Measurements from ENCODE around the gene FGF14. TPM values are rescaled to one million over a fixed set of nuclear protein-coding genes. Genes with fewer than 3 reads are reported as not detected.

FGF14 gene
- total RNA-seq, 2 donors from 2014 or later, result under 0.01 to 0.28 TPM

DNA sequence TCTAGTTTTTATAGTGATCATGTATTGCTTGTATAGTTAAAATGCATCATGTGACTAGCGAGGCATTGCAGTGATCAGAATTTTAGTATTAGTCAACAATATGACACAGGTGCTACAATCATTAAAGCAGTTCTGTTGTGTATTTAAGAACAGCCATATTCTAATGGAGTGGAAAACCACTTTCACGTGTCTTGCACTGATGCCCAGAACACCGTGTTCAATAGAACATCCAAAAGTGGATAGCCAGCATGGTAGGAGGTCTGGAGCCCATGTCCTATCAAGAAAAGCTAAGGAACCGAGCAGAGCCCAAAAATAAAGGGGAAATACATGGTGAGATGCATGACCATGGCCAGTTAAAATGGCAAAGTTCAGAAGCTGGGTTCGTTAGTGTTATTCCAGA lies 55.1 kb downstream of the FGF14 start:
- H3K27ac ChIP-seq, result no peak overlapping the region
- H3K4me3 ChIP-seq, result no peak overlapping the region
- no peak for TF ChIP-seq POLR2AphosphoS5 (IDR thresholded peaks at IDR 0.05)
- no peak for TF ChIP-seq CTCF (IDR thresholded peaks at IDR 0.05)
- no peak for TF ChIP-seq POLR2A (IDR thresholded peaks at IDR 0.05)
- no peaks in the 10 kb centered on the region for H3K9me3 ChIP-seq
- no peaks in the 10 kb centered on the region for H3K36me3 ChIP-seq
- intact Hi-C loops (cut with DNase I), result no loop called here
- no peak for DNase-seq (ENCODE audit: low spot score)
- no peaks in the 10 kb centered on the region for H3K27me3 ChIP-seq (replicated peaks; ENCODE audit: insufficient read depth)
- no peaks in the 10 kb centered on the region for H3K4me1 ChIP-seq (replicated peaks)
- 87% methylated on average over 5 of the region's 5 CpGs for WGBS

DNA sequence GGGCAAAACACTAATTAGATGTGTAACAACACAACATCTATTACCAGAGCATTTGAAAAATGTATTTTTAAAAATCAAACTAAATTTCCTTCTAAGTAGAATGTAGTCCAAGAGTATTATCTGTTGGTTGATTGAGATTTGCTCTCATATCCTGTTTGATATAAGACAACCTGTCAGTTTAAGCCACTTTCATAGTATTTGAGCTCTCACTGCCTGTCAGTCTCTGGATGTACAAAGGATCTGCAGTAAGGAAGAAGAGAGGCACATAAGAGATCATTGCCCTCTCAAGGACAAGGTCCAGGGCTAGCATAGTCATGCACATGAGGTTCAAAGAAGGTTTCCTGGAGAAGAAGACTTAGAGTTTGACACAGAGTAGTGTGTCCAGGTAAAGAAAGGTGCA lies 57.4 kb downstream of the FGF14 start:
- intact Hi-C loops (cut with DNase I), result no loop called here
- Histone ChIP-seq H3K36me3 (no peaks in the 10 kb centered on the region), H3K27me3 (replicated peaks; ENCODE audit: insufficient read depth) (no peaks in the 10 kb centered on the region), H3K27ac (no peak overlapping the region), H3K4me1 (replicated peaks) (no peaks in the 10 kb centered on the region), H3K4me3 (no peak overlapping the region), H3K9me3 (no peaks in the 10 kb centered on the region)
- TF ChIP-seq CTCF (IDR thresholded peaks at IDR 0.05), result no peak
- no peak for TF ChIP-seq POLR2AphosphoS5 (IDR thresholded peaks at IDR 0.05)
- no peak for TF ChIP-seq POLR2A (IDR thresholded peaks at IDR 0.05)
- DNase-seq (ENCODE audit: low spot score), result no peak

DNA sequence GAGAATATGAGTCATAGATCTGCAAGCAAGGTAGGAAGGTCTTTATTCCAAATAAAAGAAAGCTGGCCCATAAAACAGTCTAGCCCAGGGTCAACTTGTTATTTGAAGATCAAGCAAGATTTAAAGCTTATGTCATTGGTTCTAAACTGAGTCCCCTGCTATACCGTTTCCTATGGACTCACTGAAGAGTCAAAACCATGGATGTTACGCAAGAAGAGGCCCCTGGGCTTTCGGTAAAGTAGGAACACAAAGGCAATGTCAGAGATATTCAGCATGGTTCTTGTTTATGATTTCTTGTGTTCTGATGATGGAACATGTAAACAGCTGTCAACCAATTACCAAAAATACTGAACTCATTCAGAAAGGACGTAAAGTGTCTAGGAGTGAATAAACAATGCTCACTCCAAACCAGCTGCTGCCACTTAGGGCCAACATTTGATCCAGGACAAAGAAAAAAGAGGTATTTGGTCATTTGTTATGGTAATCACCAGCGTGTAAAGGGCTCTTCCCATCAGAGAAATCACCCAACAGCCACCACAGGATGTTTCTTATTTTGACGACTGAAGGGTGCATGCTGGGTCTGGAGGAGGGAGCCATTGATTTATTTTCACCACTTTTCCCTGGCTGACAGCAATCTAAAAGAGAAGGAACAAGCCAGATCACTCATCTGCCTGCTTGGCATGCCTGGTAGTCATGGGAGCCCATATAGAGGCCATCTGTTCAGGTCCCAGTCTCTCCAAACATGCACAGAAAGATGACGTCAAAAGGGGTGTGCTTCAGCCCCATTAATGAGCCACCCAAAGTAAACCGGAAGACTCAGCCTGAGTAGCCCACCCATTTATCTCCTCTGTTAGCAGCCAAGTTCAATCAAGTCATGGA lies 68.3 kb downstream of the FGF14 start:
- TF ChIP-seq POLR2A (IDR thresholded peaks at IDR 0.05) (no peak), POLR2AphosphoS5 (IDR thresholded peaks at IDR 0.05) (no peak), CTCF (IDR thresholded peaks at IDR 0.05) (no peak)
- Histone ChIP-seq H3K4me3 (no peak overlapping the region), H3K36me3 (no peaks in the 10 kb centered on the region), H3K27me3 (replicated peaks; ENCODE audit: insufficient read depth) (no peaks in the 10 kb centered on the region), H3K27ac (no peak overlapping the region), H3K4me1 (replicated peaks) (no peaks in the 10 kb centered on the region), H3K9me3 (no peaks in the 10 kb centered on the region)
- no peak for DNase-seq (ENCODE audit: low spot score)
- 51% methylated on average over 8 of the region's 8 CpGs for WGBS
- intact Hi-C loops (cut with DNase I), result no loop called here

DNA sequence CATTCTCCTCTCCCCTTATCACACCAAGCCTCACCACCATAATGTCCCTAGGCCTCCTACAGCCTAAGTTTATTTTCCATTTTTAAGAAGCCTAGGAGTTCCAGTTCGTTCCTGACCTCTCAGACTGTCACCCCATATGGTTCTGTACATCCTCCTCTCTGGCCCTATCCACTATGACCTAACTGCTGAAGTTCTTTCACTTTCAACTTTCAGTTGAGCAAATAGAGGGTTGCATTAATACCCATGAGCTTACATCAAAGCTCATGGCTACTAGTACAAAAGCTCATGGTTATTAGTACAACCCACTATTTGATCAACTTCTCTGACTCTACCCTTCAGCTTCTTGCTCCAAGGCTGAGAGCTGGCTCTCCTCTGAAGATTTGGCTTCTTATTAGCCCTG lies 72.9 kb downstream of the FGF14 start:
- Histone ChIP-seq H3K36me3 (no peaks in the 10 kb centered on the region), H3K4me3 (no peak overlapping the region), H3K27ac (no peak overlapping the region), H3K4me1 (replicated peaks) (no peaks in the 10 kb centered on the region), H3K27me3 (replicated peaks; ENCODE audit: insufficient read depth) (no peaks in the 10 kb centered on the region), H3K9me3 (no peaks in the 10 kb centered on the region)
- intact Hi-C loops (cut with DNase I), result no loop called here
- WGBS, result 59% methylated on average over 1 of the region's 1 CpG
- TF ChIP-seq POLR2A (IDR thresholded peaks at IDR 0.05) (no peak), CTCF (IDR thresholded peaks at IDR 0.05) (no peak), POLR2AphosphoS5 (IDR thresholded peaks at IDR 0.05) (no peak)
- no peak for DNase-seq (ENCODE audit: low spot score)

GRCh38 chr13:102327119-102327617 lies 74.7 kb downstream of the FGF14 start:
- no peaks in the 10 kb centered on the region for H3K36me3 ChIP-seq
- intact Hi-C loops (cut with DNase I), result no loop called here
- WGBS, result 64% methylated on average over 3 of the region's 3 CpGs
- TF ChIP-seq CTCF (IDR thresholded peaks at IDR 0.05) (no peak), POLR2AphosphoS5 (IDR thresholded peaks at IDR 0.05) (no peak), POLR2A (IDR thresholded peaks at IDR 0.05) (no peak)
- no peak overlapping the region for H3K27ac ChIP-seq
- no peaks in the 10 kb centered on the region for H3K4me1 ChIP-seq (replicated peaks)
- no peak for DNase-seq (ENCODE audit: low spot score)
- H3K9me3 ChIP-seq, result no peaks in the 10 kb centered on the region
- no peaks in the 10 kb centered on the region for H3K27me3 ChIP-seq (replicated peaks; ENCODE audit: insufficient read depth)
- H3K4me3 ChIP-seq, result no peak overlapping the region
